ENCODE data around the gene WDR27.
"Not testable (repeated sequence)": the region's sequence is repeated elsewhere in the genome, so short reads cannot be mapped to it uniquely, and the experiment has no call there.

The WDR27 gene

GRCh38 chr6:169434554-169434953 lies 267.3 kb downstream of the WDR27 start:
- DNase-seq (ENCODE audit: low read depth) = not testable (repeated sequence)

GRCh38 chr6:169429001-169429400 lies 272.8 kb downstream of the WDR27 start:
- DNase-seq (ENCODE audit: low read depth) = no peak

- no peak for DNase-seq (ENCODE audit: low read depth)
These were observed 273.3 kb downstream of the WDR27 start for GRCh38 chr6:169428532-169428931.

- DNase-seq (ENCODE audit: low read depth) = peak; percentile 71
These were observed 274.0 kb downstream of the WDR27 start for GRCh38 chr6:169427856-169428255.

GRCh38 chr6:169426611-169427010 lies 275.2 kb downstream of the WDR27 start:
- DNase-seq (ENCODE audit: low read depth) = no peak

- DNase-seq (ENCODE audit: low read depth) = no peak
These were observed 276.0 kb downstream of the WDR27 start for GRCh38 chr6:169425628-169426370.

GRCh38 chr6:169424821-169425240 lies 277.0 kb downstream of the WDR27 start:
- DNase-seq (ENCODE audit: low read depth) = no peak

GRCh38 chr6:169424149-169424804 lies 277.6 kb downstream of the WDR27 start:
- DNase-seq (ENCODE audit: low read depth) = no peak

GRCh38 chr6:169421586-169422264 lies 280.1 kb downstream of the WDR27 start:
- DNase-seq (ENCODE audit: low read depth) = no peak

- no peak for DNase-seq (ENCODE audit: low read depth)
These were observed 280.8 kb downstream of the WDR27 start for GRCh38 chr6:169420912-169421543.

GRCh38 chr6:169417101-169417500 lies 284.7 kb downstream of the WDR27 start:
- DNase-seq (ENCODE audit: low read depth) = no peak

GRCh38 chr6:169416249-169416648 lies 285.6 kb downstream of the WDR27 start:
- no peak for DNase-seq (ENCODE audit: low read depth)

GRCh38 chr6:169415179-169415578 lies 286.6 kb downstream of the WDR27 start:
- DNase-seq (ENCODE audit: low read depth) = no peak

- no peak for DNase-seq (ENCODE audit: low read depth)
These were observed 290.1 kb downstream of the WDR27 start for GRCh38 chr6:169411722-169412121.

- no peak for DNase-seq (ENCODE audit: low read depth)
These were observed 290.5 kb downstream of the WDR27 start for GRCh38 chr6:169411296-169411695.

GRCh38 chr6:169409742-169410312 lies 292.0 kb downstream of the WDR27 start:
- DNase-seq (ENCODE audit: low read depth) = no peak

GRCh38 chr6:169407325-169407724 lies 294.5 kb downstream of the WDR27 start:
- DNase-seq (ENCODE audit: low read depth) = no peak

Data from ELR (cell line).